ENCODE results near the gene DENND11. TPM values are rescaled to one million over a fixed set of nuclear protein-coding genes. Genes with fewer than 3 reads are reported as not detected.

The DENND11 gene
- total RNA-seq, 1 donor from 2014 or later, result 34.1 TPM

DNA sequence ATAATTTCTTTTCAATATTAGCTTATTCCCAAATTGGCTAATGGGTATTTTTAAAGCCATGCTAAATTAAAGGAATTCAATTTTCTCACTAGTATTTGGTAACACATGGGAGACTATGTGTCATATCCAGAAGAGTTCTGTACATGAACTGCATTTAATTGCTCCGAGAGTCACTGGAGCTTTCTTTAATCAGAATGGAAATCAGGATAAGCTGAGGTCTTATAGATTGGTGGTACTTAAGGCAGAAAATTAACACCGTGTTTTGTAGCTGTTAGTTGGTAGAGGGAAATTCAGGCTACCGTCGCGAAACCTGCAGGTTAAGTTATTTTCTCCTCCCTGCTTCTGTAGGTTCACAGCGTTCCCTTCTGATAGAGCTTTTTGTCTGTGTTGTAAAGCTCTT is 6.4 kb upstream of the DENND11 start, which contains the start of gene WEE2:
Gene WEE2 (plus strand): TSS at position 3 of the 400 bp plus-strand sequence. CDS start 406 bp downstream, outside the sequence.
- Histone ChIP-seq H3K27me3 (ENCODE audit: low read depth) (no peaks in the 10 kb centered on the region), H3K4me3 (no peak within 1 kb of the TSS), H3K27ac (no peak within 1 kb of the TSS), H3K9me3 (no peaks in the 10 kb centered on the region), H3K36me3 (no peaks in the 10 kb centered on the region), H3K4me1 (no peaks in the 10 kb centered on the region)
- intact Hi-C loops (cut with DNase I), result no loop called here
- ATAC-seq (no peak), DNase-seq (no peak)
- TF ChIP-seq CTCF (IDR thresholded peaks at IDR 0.05), result no peak

GRCh38 chr7:141706239-141707064 is 4.5 kb upstream of the DENND11 start:
- no peak for TF ChIP-seq CTCF (IDR thresholded peaks at IDR 0.05)
- peaks cover 10% of the 10 kb centered on the region for H3K4me1 ChIP-seq
- no peaks in the 10 kb centered on the region for H3K36me3 ChIP-seq
- H3K27me3 ChIP-seq (ENCODE audit: low read depth), result no peaks in the 10 kb centered on the region
- ATAC-seq (no peak), DNase-seq (no peak)
- H3K27ac ChIP-seq, result no peak overlapping the region
- no peak overlapping the region for H3K4me3 ChIP-seq
- intact Hi-C loops (cut with DNase I), result no loop called here
- no peaks in the 10 kb centered on the region for H3K9me3 ChIP-seq

- Histone ChIP-seq H3K4me3 (no peak overlapping the region), H3K36me3 (no peaks in the 10 kb centered on the region), H3K4me1 (peaks cover 19% of the 10 kb centered on the region), H3K9me3 (no peaks in the 10 kb centered on the region), H3K27ac (no peak overlapping the region), H3K27me3 (ENCODE audit: low read depth) (no peaks in the 10 kb centered on the region)
- intact Hi-C loops (cut with DNase I), result no loop called here
- DNase-seq, result no peak
- ATAC-seq, result no peak
- no peak for TF ChIP-seq CTCF (IDR thresholded peaks at IDR 0.05)
These were observed 2.8 kb upstream of the DENND11 start for GRCh38 chr7:141704741-141705140.

GRCh38 chr7:141704112-141704511 is 2.1 kb upstream of the DENND11 start:
- TF ChIP-seq CTCF (IDR thresholded peaks at IDR 0.05), result no peak
- ATAC-seq (no peak), DNase-seq (no peak)
- intact Hi-C loops (cut with DNase I), result no loop called here
- Histone ChIP-seq H3K4me3 (no peak overlapping the region), H3K27ac (no peak overlapping the region), H3K4me1 (peaks cover 19% of the 10 kb centered on the region), H3K9me3 (no peaks in the 10 kb centered on the region), H3K27me3 (ENCODE audit: low read depth) (no peaks in the 10 kb centered on the region), H3K36me3 (no peaks in the 10 kb centered on the region)

GRCh38 chr7:141702892-141703291 is 926 bp upstream of the DENND11 start:
- no peak for ATAC-seq
- no peaks in the 10 kb centered on the region for H3K9me3 ChIP-seq
- no peak for TF ChIP-seq CTCF (IDR thresholded peaks at IDR 0.05)
- H3K27ac ChIP-seq, result peak overlapping the region; percentile 71
- peak overlapping the region; percentile 73 for H3K4me3 ChIP-seq
- intact Hi-C loops (cut with DNase I), result no loop called here
- no peak for DNase-seq
- no peaks in the 10 kb centered on the region for H3K27me3 ChIP-seq (ENCODE audit: low read depth)
- H3K36me3 ChIP-seq, result no peaks in the 10 kb centered on the region
- peaks cover 26% of the 10 kb centered on the region for H3K4me1 ChIP-seq
